IMR-90 (cell line): Measurements from ENCODE around the gene ACVRL1. TPM values are rescaled to one million over a fixed set of nuclear protein-coding genes. Genes with fewer than 3 reads are reported as not detected.

Experiments
- ATAC-seq: fragments of 200-7000 bp; cut with Tn5 transposase; 2 replicates; pipeline ENCODE4 v1.9.1; 2020; ENCODE audit warnings: low read depth, mild to moderate bottlenecking, moderate library complexity
- BruUV-seq: library from RNA; stranded (reverse); fragments of 400-500 nt; replicated peaks from 2 replicates; lab custom pipeline; 2021; lab: Mats Ljungman, UMichigan
- CTCF ChIA-PET: fragments of 300-600 bp; formaldehyde crosslinking; extraction: SDS; loops from one replicate; lab custom pipeline; 2021; ENCODE audit warnings: antibody characterized with exemption; lab: Yijun Ruan, JAX
- POLR2A ChIA-PET: fragments of 300-600 bp; sonication (Branson Sonifier 250); formaldehyde crosslinking; loops from one replicate; lab custom pipeline; 2022; ENCODE audit warnings: antibody characterized with exemption; ENCODE audit not compliant: unreplicated experiment; lab: Charles Lee
- DNase-seq: peaks from one replicate; pipeline ENCODE4 v3.0.0; 2013
- H2AFZ ChIP-seq: replicated peaks from 2 replicates; pipeline ENCODE3; 2013; ENCODE audit warnings: low read length, mild to moderate bottlenecking; ENCODE audit not compliant: poor library complexity
- H2AK5ac ChIP-seq: 2 replicates; pipeline ENCODE4 v1.6.1; 2013; ENCODE audit warnings: low read depth, low read length, inconsistent platforms
- H2AK9ac ChIP-seq: replicated peaks from 2 replicates; pipeline ENCODE3; 2013; ENCODE audit warnings: mild to moderate bottlenecking, low read depth, low read length, moderate library complexity; ENCODE audit not compliant: poor library complexity
- H2BK120ac ChIP-seq: 2 replicates; pipeline ENCODE4 v1.6.1; 2013; ENCODE audit warnings: low read depth, low read length, inconsistent platforms
- H2BK15ac ChIP-seq: 3 replicates; pipeline ENCODE4 v1.6.1; 2013; ENCODE audit warnings: low read depth, low read length, inconsistent platforms
- H2BK20ac ChIP-seq: 2 replicates; pipeline ENCODE4 v1.6.1; 2013; ENCODE audit warnings: low read depth, mild to moderate bottlenecking, inconsistent platforms, low read length, moderate library complexity
- H2BK5ac ChIP-seq: 2 replicates; pipeline ENCODE4 v1.6.1; 2013; ENCODE audit warnings: mild to moderate bottlenecking, low read depth, low read length, inconsistent platforms; ENCODE audit not compliant: poor library complexity, severe bottlenecking
- H3K14ac ChIP-seq: replicated peaks from 2 replicates; pipeline ENCODE4 v1.6.1; 2013; ENCODE audit warnings: low read depth, low read length, inconsistent platforms
- H3K18ac ChIP-seq: 2 replicates; pipeline ENCODE4 v1.6.1; 2013; ENCODE audit warnings: low read depth, low read length, control low read depth
- H3K23ac ChIP-seq: 2 replicates; pipeline ENCODE4 v1.6.1; 2013; ENCODE audit warnings: low read depth, low read length, inconsistent platforms
- H3K27ac ChIP-seq: 2 replicates; pipeline ENCODE4 v1.5.1; 2013; ENCODE audit warnings: mild to moderate bottlenecking, control low read depth, low read length; ENCODE audit not compliant: insufficient read depth
- H3K27me3 ChIP-seq: 2 replicates; pipeline ENCODE4 v1.6.1; 2013; ENCODE audit warnings: low read length; ENCODE audit not compliant: control insufficient read depth, insufficient read depth
- H3K36me3 ChIP-seq: 2 replicates; pipeline ENCODE4 v1.6.1; 2013; ENCODE audit warnings: low read length, mixed read lengths; ENCODE audit not compliant: control insufficient read depth, insufficient read depth
- H3K4ac ChIP-seq: 2 replicates; pipeline ENCODE4 v1.6.1; 2013; ENCODE audit warnings: low read depth, low read length, inconsistent platforms
- H3K4me1 ChIP-seq: 2 replicates; pipeline ENCODE4 v1.6.1; 2013; ENCODE audit warnings: low read length, mixed read lengths; ENCODE audit not compliant: control insufficient read depth, insufficient read depth
- H3K4me2 ChIP-seq: 2 replicates; pipeline ENCODE4 v1.6.1; 2013; ENCODE audit warnings: low read depth, mild to moderate bottlenecking, control low read depth, low read length, moderate library complexity
- H3K4me3 ChIP-seq: 2 replicates; pipeline ENCODE4 v1.5.1; 2013; ENCODE audit warnings: low read depth, mild to moderate bottlenecking, control low read depth, low read length, moderate library complexity; ENCODE audit not compliant: insufficient read depth
- H3K56ac ChIP-seq: 2 replicates; pipeline ENCODE4 v1.6.1; 2013; ENCODE audit warnings: low read length, inconsistent platforms; ENCODE audit not compliant: insufficient read depth; ENCODE audit errors: extremely low read depth
- H3K79me1 ChIP-seq, 2 experiments: 2 replicates each; pipeline ENCODE4 v1.6.1; 2013; ENCODE audit warnings: low read length in 2 of 2, inconsistent platforms in 1 of 2, low read depth in 1 of 2
- H3K9ac ChIP-seq: 2 replicates; pipeline ENCODE4 v1.6.1; 2013; ENCODE audit warnings: low read depth, low read length, control low read depth
- H3K9me1 ChIP-seq: 2 replicates; pipeline ENCODE4 v1.6.1; 2013; ENCODE audit warnings: low read length, inconsistent platforms; ENCODE audit not compliant: insufficient read depth
- H3K9me3 ChIP-seq: 2 replicates; pipeline ENCODE4 v1.6.1; 2013; ENCODE audit warnings: low read length; ENCODE audit not compliant: control insufficient read depth, insufficient read depth
- H4K20me1 ChIP-seq: 2 replicates; pipeline ENCODE4 v1.6.1; 2013; ENCODE audit warnings: low read length, inconsistent platforms; ENCODE audit not compliant: insufficient read depth
- H4K5ac ChIP-seq: 2 replicates; pipeline ENCODE4 v1.6.1; 2013; ENCODE audit warnings: mild to moderate bottlenecking, low read depth, low read length, control low read depth
- H4K8ac ChIP-seq, 2 experiments: 2 replicates each; pipeline ENCODE4 v1.6.1; 2013; ENCODE audit warnings: low read depth in 2 of 2, low read length in 2 of 2, control low read depth in 1 of 2, inconsistent platforms in 1 of 2
- H4K91ac ChIP-seq: 2 replicates; pipeline ENCODE4 v1.6.1; 2013; ENCODE audit warnings: low read depth, low read length, inconsistent platforms; ENCODE audit not compliant: insufficient read depth
- BHLHE40 ChIP-seq: fragments of 150-350 bp; IDR thresholded peaks from 2 replicates; pipeline ENCODE4 v1.6.1; 2016; ENCODE audit warnings: mild to moderate bottlenecking, low read depth, low read length
- CEBPB ChIP-seq: IDR thresholded peaks from 2 replicates; pipeline ENCODE4 v1.6.1; 2012; ENCODE audit warnings: low read depth, low read length, improper control_type of control experiment
- CHD1 ChIP-seq: IDR thresholded peaks from 2 replicates; pipeline ENCODE4 v1.6.1; 2012; ENCODE audit warnings: low read depth, low read length, improper control_type of control experiment
- ELK1 ChIP-seq: fragments of 150-350 bp; IDR thresholded peaks from 2 replicates; pipeline ENCODE4 v1.6.1; 2016; ENCODE audit warnings: low read depth, mild to moderate bottlenecking, low read length, moderate library complexity, borderline replicate concordance
- FOS ChIP-seq: fragments of 150-350 bp; IDR thresholded peaks from 2 replicates; pipeline ENCODE4 v1.6.1; 2016; ENCODE audit warnings: low read depth, low read length
- MAFK ChIP-seq: IDR thresholded peaks from 2 replicates; pipeline ENCODE4 v1.6.1; 2012; ENCODE audit warnings: low read depth, low read length, improper control_type of control experiment
- MAZ ChIP-seq: IDR thresholded peaks from 2 replicates; pipeline ENCODE4 v1.6.1; 2012; ENCODE audit warnings: low read depth, mild to moderate bottlenecking, low read length, improper control_type of control experiment, moderate library complexity, borderline replicate concordance
- MXI1 ChIP-seq: IDR thresholded peaks from 2 replicates; pipeline ENCODE4 v1.6.1; 2012; ENCODE audit warnings: low read depth, mild to moderate bottlenecking, low read length, moderate library complexity, borderline replicate concordance
- NFE2L2 ChIP-seq: fragments of 150-350 bp; IDR thresholded peaks from 2 replicates; pipeline ENCODE4 v1.6.1; 2016; ENCODE audit warnings: low read depth, mild to moderate bottlenecking, low read length
- POLR2A ChIP-seq: IDR thresholded peaks from 2 replicates; pipeline ENCODE4 v1.6.1; 2012; ENCODE audit warnings: mild to moderate bottlenecking, low read depth, low read length
- RCOR1 ChIP-seq: IDR thresholded peaks from 2 replicates; pipeline ENCODE4 v1.6.1; 2012; ENCODE audit warnings: mild to moderate bottlenecking, low read length, improper control_type of control experiment; ENCODE audit not compliant: insufficient replicate concordance
- RFX5 ChIP-seq: IDR thresholded peaks from 2 replicates; pipeline ENCODE4 v1.8.0; 2012; ENCODE audit warnings: low read depth, mild to moderate bottlenecking, low read length, moderate library complexity
- SMC3 ChIP-seq: fragments of 150-350 bp; IDR thresholded peaks from 2 replicates; pipeline ENCODE4 v1.6.1; 2016; ENCODE audit warnings: low read depth, mild to moderate bottlenecking, antibody characterized with exemption, low read length, moderate library complexity
- USF2 ChIP-seq: fragments of 150-350 bp; IDR thresholded peaks from 2 replicates; pipeline ENCODE4 v1.6.1; 2017; ENCODE audit warnings: mild to moderate bottlenecking, antibody characterized with exemption, low read length, low read depth
- WGBS, 2 experiments: methylation state at CpG; one replicate each; pipeline versions ENCODE4 v1.1.5 to v1.1.7; 2013; ENCODE audit warnings: missing lambda C conversion rate in 2 of 2; ENCODE audit not compliant: insufficient read length in 1 of 2; ENCODE audit errors: extremely low coverage in 2 of 2; 5-methylcytosine and 5-hydroxymethylcytosine counted together
- dilution Hi-C: fragments of 300-500 bp; cut with HindIII; formaldehyde crosslinking; loops from one replicate; pipeline ENCODE4 v1.14.3; 2018; ENCODE audit warnings: low sequenced_read_pairs; ENCODE audit not compliant: unreplicated experiment
- in situ Hi-C: fragments of 300-500 bp; cut with MboI; formaldehyde crosslinking; loops from 3 replicates; pipeline ENCODE4 v1.14.3; 2019; ENCODE audit warnings: low sequenced_read_pairs, inconsistent platforms, mixed read lengths
- intact Hi-C: fragments of 100-400 bp; cut with micrococcal nuclease; formaldehyde crosslinking; loops from 2 replicates; pipeline ENCODE4 v1.10.0; 2022
- polyA plus RNA-seq, 3 experiments: library from polyadenylated mRNA; depleted of rRNA; stranded (reverse); fragments of >200 nt; gene quantifications; 2 replicates each; pipeline ENCODE4 v1.2.3, GENCODE V29; 2012; ENCODE audit warnings: low replicate concordance in 1 of 3
- total RNA-seq: library from RNA; depleted of rRNA; stranded (reverse); fragments of >200 nt; gene quantifications from 2 replicates; pipeline ENCODE4 v1.2.3, GENCODE V29; 2012
- TF ChIP-seq, protein P1 (sequence below): conservative IDR thresholded peaks from 2 replicates; pipeline ENCODE4 v1.5.1; 2012; ENCODE audit warnings: mild to moderate bottlenecking, low read depth, low read length, improper control_type of control experiment

ACVRL1 gene
- total and polyA plus RNA-seq, 2 of the 4 experiments (the other 2 are of a cell fraction): 6.4 to 7.5 TPM

GRCh38 chr12:51865757-51866270 lies 41.5 kb upstream of the ACVRL1 start:
- no peak overlapping the region for H3K18ac ChIP-seq
- H2BK20ac ChIP-seq: no peak overlapping the region
- no peak for DNase-seq
- no peak overlapping the region for H3K4ac ChIP-seq
- H3K27me3 ChIP-seq: peaks cover 62% of the 10 kb centered on the region
- H2AK9ac ChIP-seq: no peak overlapping the region
- no peak overlapping the region for H2AK5ac ChIP-seq
- H2BK5ac ChIP-seq: no peak overlapping the region
- no peak for ATAC-seq
- no peak overlapping the region for H3K23ac ChIP-seq
- no CpG with 5 or more reads among the region's 7 CpGs for WGBS, 2 experiments
- H4K91ac ChIP-seq: no peak overlapping the region
- H4K8ac ChIP-seq: no peak overlapping the region
- in situ Hi-C loops: no loop called here
- ChIA-PET CTCF (no interaction called here), POLR2A (no interaction called here)
- no peaks in the 10 kb centered on the region for H4K20me1 ChIP-seq
- intact Hi-C loops: no loop called here
- no peaks in the 10 kb centered on the region for H3K9me3 ChIP-seq
- no peak overlapping the region for H3K9ac ChIP-seq
- H3K4me1 ChIP-seq: peaks cover 2% of the 10 kb centered on the region
- no peaks in the 10 kb centered on the region for H3K36me3 ChIP-seq
- no peak overlapping the region for H3K14ac ChIP-seq
- TF ChIP-seq MAFK (no peak), SMC3 (no peak), POLR2A (no peak), RFX5 (no peak), CHD1 (no peak), NFE2L2 (no peak), USF2 (no peak), ELK1 (no peak), MXI1 (no peak), CEBPB (no peak), RCOR1 (no peak), MAZ (no peak), BHLHE40 (no peak), FOS (no peak)
- TF ChIP-seq, protein P1, sequence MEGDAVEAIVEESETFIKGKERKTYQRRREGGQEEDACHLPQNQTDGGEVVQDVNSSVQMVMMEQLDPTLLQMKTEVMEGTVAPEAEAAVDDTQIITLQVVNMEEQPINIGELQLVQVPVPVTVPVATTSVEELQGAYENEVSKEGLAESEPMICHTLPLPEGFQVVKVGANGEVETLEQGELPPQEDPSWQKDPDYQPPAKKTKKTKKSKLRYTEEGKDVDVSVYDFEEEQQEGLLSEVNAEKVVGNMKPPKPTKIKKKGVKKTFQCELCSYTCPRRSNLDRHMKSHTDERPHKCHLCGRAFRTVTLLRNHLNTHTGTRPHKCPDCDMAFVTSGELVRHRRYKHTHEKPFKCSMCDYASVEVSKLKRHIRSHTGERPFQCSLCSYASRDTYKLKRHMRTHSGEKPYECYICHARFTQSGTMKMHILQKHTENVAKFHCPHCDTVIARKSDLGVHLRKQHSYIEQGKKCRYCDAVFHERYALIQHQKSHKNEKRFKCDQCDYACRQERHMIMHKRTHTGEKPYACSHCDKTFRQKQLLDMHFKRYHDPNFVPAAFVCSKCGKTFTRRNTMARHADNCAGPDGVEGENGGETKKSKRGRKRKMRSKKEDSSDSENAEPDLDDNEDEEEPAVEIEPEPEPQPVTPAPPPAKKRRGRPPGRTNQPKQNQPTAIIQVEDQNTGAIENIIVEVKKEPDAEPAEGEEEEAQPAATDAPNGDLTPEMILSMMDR: no peak
- H3K79me1 ChIP-seq: no peaks in the 10 kb centered on the region
- no peaks in the 10 kb centered on the region for H3K9me1 ChIP-seq
- H4K5ac ChIP-seq: no peak overlapping the region
- H2BK120ac ChIP-seq: no peak overlapping the region
- no peak overlapping the region for H2AFZ ChIP-seq
- H2BK15ac ChIP-seq: no peak overlapping the region
- BruUV-seq: no TSS peak
- no peak overlapping the region for H3K4me3 ChIP-seq
- H3K4me2 ChIP-seq: no peak overlapping the region
- H3K56ac ChIP-seq: no peak overlapping the region
- dilution Hi-C loops: loop anchor here (25.0 kb wide), 1 partner anchor 96 kb away; the partner anchor contains the start of gene ACVR1B
- H3K27ac ChIP-seq: no peak overlapping the region
